NT2/D1 (cell line): ENCODE measurements around the gene MALL.
"Not testable (repeated sequence)": the region's sequence is repeated elsewhere in the genome, so short reads cannot be mapped to it uniquely, and the experiment has no call there.

Source experiments
- DNase-seq: peaks from one replicate; pipeline ENCODE4 v3.0.0-alpha.2; 2011; ENCODE audit warnings: low read depth, low spot score
- H3K27me3 ChIP-seq: 2 replicates; pipeline ENCODE4 v1.6.0; 2011; ENCODE audit warnings: mild to moderate bottlenecking; ENCODE audit not compliant: insufficient read length, insufficient read depth
- H3K36me3 ChIP-seq: 2 replicates; pipeline ENCODE4 v1.6.1; 2011; ENCODE audit warnings: mild to moderate bottlenecking, low read length, mixed read lengths; ENCODE audit not compliant: insufficient read depth, insufficient read length
- H3K4me1 ChIP-seq: 2 replicates; pipeline ENCODE4 v1.5.1; 2011; ENCODE audit not compliant: insufficient read depth, insufficient read length
- H3K4me3 ChIP-seq: 2 replicates; pipeline ENCODE4 v1.5.1; 2011; ENCODE audit warnings: low read depth; ENCODE audit not compliant: insufficient read length
- H3K9ac ChIP-seq: 2 replicates; pipeline ENCODE4 v1.6.0; 2011; ENCODE audit warnings: low read depth; ENCODE audit not compliant: insufficient read length
- H3K9me3 ChIP-seq: 2 replicates; pipeline ENCODE4 v1.5.1; 2011; ENCODE audit warnings: mild to moderate bottlenecking, low read length; ENCODE audit not compliant: insufficient read depth

Gene MALL

DNA sequence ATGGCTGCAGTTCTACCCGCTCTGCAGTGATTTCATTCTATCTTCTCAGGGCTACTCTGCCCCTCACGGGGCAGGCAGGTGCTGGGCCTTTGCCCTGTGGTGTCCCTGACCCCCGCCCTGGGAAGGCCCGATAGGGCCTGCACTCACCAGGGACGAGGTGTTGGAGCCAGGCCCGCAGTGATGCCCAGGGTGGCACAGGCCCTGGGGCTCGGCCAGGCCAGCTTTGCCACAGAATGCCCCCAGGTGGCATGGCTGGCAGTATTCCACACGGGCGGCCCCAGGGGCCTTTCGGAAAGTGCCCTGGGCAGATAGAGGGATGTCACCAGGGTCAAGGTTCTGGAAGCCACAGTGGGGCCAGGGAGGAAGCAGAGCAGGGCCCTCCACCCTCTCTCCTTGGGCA, 80.7 kb downstream of the MALL start:
- H3K9ac ChIP-seq, DNase-seq, H3K27me3 ChIP-seq, H3K4me3 ChIP-seq, H3K36me3 ChIP-seq, H3K4me1 ChIP-seq, H3K9me3 ChIP-seq: not testable (repeated sequence)
